ENCODE data around the gene SLC8A2. TPM values are rescaled to one million over a fixed set of nuclear protein-coding genes. Genes with fewer than 3 reads are reported as not detected.

SLC8A2 gene
- polyA plus RNA-seq, 3 donors from 2014 or later, result not detected

DNA sequence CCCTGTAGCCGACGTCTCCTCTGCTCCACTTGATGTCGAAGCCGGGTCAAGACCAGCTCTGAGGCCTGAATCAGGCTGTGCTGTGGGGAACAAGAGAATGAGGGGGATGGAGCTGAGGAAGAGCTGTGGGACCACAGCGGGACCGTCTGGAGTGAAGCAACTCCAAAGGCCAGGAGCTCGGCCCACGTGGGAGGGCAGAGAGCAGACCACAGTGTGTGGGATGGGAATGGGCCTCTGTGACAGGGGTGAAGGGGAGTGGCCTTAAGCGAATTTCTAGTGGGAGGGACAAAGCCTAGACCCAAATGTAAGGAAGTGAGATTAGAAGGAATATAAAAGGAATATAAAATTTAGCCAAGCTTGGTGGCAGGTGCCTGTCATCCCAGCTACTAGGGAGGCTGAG lies 3.8 kb upstream of the SLC8A2 start:
- H3K4me1 Mint-ChIP-seq, result peaks cover 6 to 7% of the 10 kb centered on the region in 2 donors
- H3K36me3 Mint-ChIP-seq, result peaks cover 0 to 3% (median 2%) of the 10 kb centered on the region in 3 donors
- H3K9me3 Mint-ChIP-seq, result no peaks in the 10 kb centered on the region
- no peak overlapping the region for H3K27ac Mint-ChIP-seq
- no peak for DNase-seq
- peaks cover 12 to 14% (median 13%) of the 10 kb centered on the region in 3 donors for H3K27me3 Mint-ChIP-seq (ENCODE audit: low read depth in 3 of 3)
- no peak overlapping the region for H3K4me3 Mint-ChIP-seq

GRCh38 chr19:47473336-47473735 lies 1.6 kb upstream of the SLC8A2 start:
- no peak for DNase-seq
- Mint-ChIP-seq H3K9me3 (no peaks in the 10 kb centered on the region), H3K27ac (no peak overlapping the region), H3K36me3 (peaks cover 0 to 3% (median 2%) of the 10 kb centered on the region in 3 donors), H3K4me3 (no peak overlapping the region), H3K4me1 (peaks cover 6 to 9% of the 10 kb centered on the region in 2 donors), H3K27me3 (ENCODE audit: low read depth in 3 of 3) (peaks cover 13 to 31% (median 24%) of the 10 kb centered on the region in 3 donors)

- H3K4me1 Mint-ChIP-seq, result peaks cover 6 to 9% of the 10 kb centered on the region in 2 donors
- peaks cover 0 to 3% (median 2%) of the 10 kb centered on the region in 3 donors for H3K36me3 Mint-ChIP-seq
- no peaks in the 10 kb centered on the region for H3K9me3 Mint-ChIP-seq
- peak overlapping the region in 1 of 6 donors; percentile 16 for H3K27ac Mint-ChIP-seq
- no peak for DNase-seq
- H3K27me3 Mint-ChIP-seq (ENCODE audit: low read depth in 3 of 3), result peaks cover 15 to 38% (median 31%) of the 10 kb centered on the region in 3 donors
- H3K4me3 Mint-ChIP-seq, result peak overlapping the region in 1 of 5 donors; percentile 50
Measured at GRCh38 chr19:47471381-47471732, 336 bp downstream of the SLC8A2 start.

GRCh38 chr19:47470447-47471195 lies 1.1 kb downstream of the SLC8A2 start:
- Mint-ChIP-seq H3K4me3 (peak overlapping the region in 2 of 5 donors; percentile 3 to 50), H3K27me3 (ENCODE audit: low read depth in 3 of 3) (peaks cover 15 to 38% (median 31%) of the 10 kb centered on the region in 3 donors), H3K4me1 (peaks cover 6 to 9% of the 10 kb centered on the region in 2 donors), H3K9me3 (no peaks in the 10 kb centered on the region), H3K36me3 (peaks cover 0 to 3% (median 2%) of the 10 kb centered on the region in 3 donors), H3K27ac (no peak overlapping the region)
- DNase-seq, result no peak

- no peaks in the 10 kb centered on the region for H3K9me3 Mint-ChIP-seq
- peaks cover 0 to 3% (median 0%) of the 10 kb centered on the region in 3 donors for H3K36me3 Mint-ChIP-seq
- no peak overlapping the region for H3K4me3 Mint-ChIP-seq
- DNase-seq, result no peak
- H3K27me3 Mint-ChIP-seq (ENCODE audit: low read depth in 3 of 3), result peaks cover 12 to 38% (median 31%) of the 10 kb centered on the region in 3 donors
- H3K4me1 Mint-ChIP-seq, result peaks cover 6 to 9% of the 10 kb centered on the region in 2 donors
- H3K27ac Mint-ChIP-seq, result no peak overlapping the region
Measured at GRCh38 chr19:47469719-47470118, 2.0 kb downstream of the SLC8A2 start.

GRCh38 chr19:47469363-47469700 lies 2.4 kb downstream of the SLC8A2 start:
- Mint-ChIP-seq H3K36me3 (peaks cover 0 to 3% (median 0%) of the 10 kb centered on the region in 3 donors), H3K4me3 (no peak overlapping the region), H3K27ac (no peak overlapping the region), H3K9me3 (no peaks in the 10 kb centered on the region), H3K27me3 (ENCODE audit: low read depth in 3 of 3) (peaks cover 12 to 38% (median 29%) of the 10 kb centered on the region in 3 donors), H3K4me1 (peaks cover 6 to 9% of the 10 kb centered on the region in 2 donors)
- DNase-seq, result no peak

DNA sequence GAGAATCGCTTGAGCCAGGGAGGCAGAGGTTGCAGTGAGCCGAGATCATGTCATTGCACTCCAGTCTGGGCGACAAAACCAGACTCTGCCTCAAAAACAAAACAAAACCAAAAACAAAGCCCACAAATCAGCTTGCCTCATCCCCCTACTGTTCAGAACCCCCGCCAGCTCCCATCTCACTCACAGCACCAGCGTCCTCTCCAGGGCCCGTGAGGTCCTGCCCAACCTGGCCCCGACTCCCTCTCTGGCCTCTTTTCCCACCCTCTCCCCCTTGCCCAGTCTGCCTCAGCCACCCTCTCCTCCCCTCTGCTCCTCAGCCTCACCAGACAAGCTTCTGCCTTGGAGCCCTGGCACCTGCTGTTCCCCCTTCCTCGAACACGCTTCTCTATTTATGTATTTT lies 3.8 kb downstream of the SLC8A2 start:
- no peak overlapping the region for H3K27ac Mint-ChIP-seq
- H3K9me3 Mint-ChIP-seq, result no peaks in the 10 kb centered on the region
- H3K27me3 Mint-ChIP-seq (ENCODE audit: low read depth in 3 of 3), result peaks cover 12 to 38% (median 29%) of the 10 kb centered on the region in 3 donors
- H3K4me1 Mint-ChIP-seq, result peaks cover 6 to 9% of the 10 kb centered on the region in 2 donors
- DNase-seq, result no peak
- H3K4me3 Mint-ChIP-seq, result no peak overlapping the region
- peaks cover 0 to 3% (median 0%) of the 10 kb centered on the region in 3 donors for H3K36me3 Mint-ChIP-seq

GRCh38 chr19:47465957-47466356 lies 5.7 kb downstream of the SLC8A2 start:
- H3K27me3 Mint-ChIP-seq (ENCODE audit: low read depth in 3 of 3), result peaks cover 3 to 40% (median 19%) of the 10 kb centered on the region in 3 donors
- peaks cover 0 to 3% of the 10 kb centered on the region in 2 donors for H3K4me1 Mint-ChIP-seq
- H3K4me3 Mint-ChIP-seq, result no peak overlapping the region
- no peak overlapping the region for H3K27ac Mint-ChIP-seq
- H3K9me3 Mint-ChIP-seq, result no peaks in the 10 kb centered on the region
- no peak for DNase-seq
- no peaks in the 10 kb centered on the region for H3K36me3 Mint-ChIP-seq

DNA sequence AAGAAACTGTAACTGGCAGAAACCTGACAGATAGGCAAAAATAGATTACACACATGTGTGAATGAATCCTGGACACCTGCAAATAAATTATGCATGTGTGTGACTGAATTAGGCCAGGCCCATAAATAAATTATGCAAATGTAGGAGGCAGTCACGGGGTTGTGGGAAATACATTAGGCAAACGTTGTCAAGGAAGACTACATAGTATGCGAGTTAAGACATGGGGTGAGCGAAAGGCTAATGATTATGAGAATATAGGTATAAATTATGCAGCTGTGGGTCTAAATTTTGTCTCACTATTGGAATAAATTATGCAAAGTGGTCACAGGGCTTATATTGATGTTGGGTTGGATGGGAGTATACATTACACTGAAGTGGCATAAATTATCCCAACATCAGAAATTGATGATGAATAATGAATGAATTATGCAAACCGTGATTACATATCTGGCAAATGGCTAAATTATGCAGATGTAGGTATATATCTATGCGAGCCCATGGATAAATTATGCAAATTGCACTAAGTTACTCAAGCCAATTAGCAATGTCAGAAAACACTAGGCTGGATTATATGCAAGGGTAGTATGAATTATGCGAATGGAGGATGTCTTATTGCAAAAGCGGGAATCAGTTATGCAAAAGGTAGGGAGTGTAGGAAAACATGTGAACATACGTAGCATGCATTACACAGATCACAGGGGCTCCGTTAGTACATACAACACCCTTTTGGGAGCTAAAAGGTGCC lies 6.8 kb downstream of the SLC8A2 start:
- Mint-ChIP-seq H3K27me3 (ENCODE audit: low read depth in 3 of 3) (peaks cover 3 to 33% (median 14%) of the 10 kb centered on the region in 3 donors), H3K9me3 (no peaks in the 10 kb centered on the region), H3K4me3 (no peak overlapping the region), H3K4me1 (no peaks in the 10 kb centered on the region), H3K36me3 (no peaks in the 10 kb centered on the region), H3K27ac (no peak overlapping the region)
- no peak for DNase-seq

DNA sequence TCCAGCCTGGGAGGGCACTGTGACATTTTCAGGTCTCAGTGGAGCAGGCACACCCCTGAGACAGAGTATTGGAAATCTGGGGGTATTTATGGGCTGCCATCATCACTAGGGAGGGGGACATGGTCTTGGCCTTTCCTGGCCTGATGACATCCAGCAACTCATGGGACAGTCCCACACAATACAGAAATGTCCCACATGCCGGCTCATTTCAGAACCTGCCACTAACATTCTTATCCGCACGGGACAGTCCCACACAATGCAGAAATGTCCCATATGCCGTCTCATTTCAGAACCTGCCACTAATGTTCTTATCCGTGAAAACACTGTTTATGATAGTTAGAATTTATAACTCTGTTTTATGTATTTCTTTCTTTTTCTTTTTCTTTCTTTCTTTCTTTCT lies 9.8 kb downstream of the SLC8A2 start:
- Mint-ChIP-seq H3K27ac (no peak overlapping the region), H3K27me3 (ENCODE audit: low read depth in 3 of 3) (peaks cover 0 to 13% (median 0%) of the 10 kb centered on the region in 3 donors), H3K4me1 (no peaks in the 10 kb centered on the region), H3K4me3 (no peak overlapping the region), H3K9me3 (peaks cover 0 to 2% (median 0%) of the 10 kb centered on the region in 6 donors), H3K36me3 (no peaks in the 10 kb centered on the region)
- no peak for DNase-seq

DNA sequence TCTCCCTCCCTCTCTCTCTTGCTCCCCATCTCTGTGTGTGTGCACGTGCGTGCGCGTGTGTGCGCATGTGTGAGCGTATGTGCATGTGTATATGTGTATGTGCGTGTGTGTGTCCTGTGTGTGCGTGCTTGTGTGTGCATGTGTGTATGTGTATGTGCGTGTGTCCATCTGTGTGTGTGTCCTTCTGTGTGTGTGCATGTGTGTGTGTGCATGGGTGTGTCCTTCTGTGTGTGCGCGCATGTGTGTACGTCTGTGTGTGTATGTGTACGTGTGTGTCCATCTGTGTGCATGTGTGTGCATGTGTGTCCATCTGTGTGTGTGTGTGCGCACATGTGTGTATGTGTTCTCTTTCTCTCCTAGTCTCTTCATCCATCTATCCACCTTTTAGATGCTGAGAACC lies 12.2 kb downstream of the SLC8A2 start:
- H3K27ac Mint-ChIP-seq, result no peak overlapping the region
- H3K4me1 Mint-ChIP-seq, result no peaks in the 10 kb centered on the region
- H3K9me3 Mint-ChIP-seq, result peaks cover 0 to 10% (median under 1%) of the 10 kb centered on the region in 6 donors
- no peak overlapping the region for H3K4me3 Mint-ChIP-seq
- H3K36me3 Mint-ChIP-seq, result no peaks in the 10 kb centered on the region
- peaks cover 0 to 24% (median 6%) of the 10 kb centered on the region in 3 donors for H3K27me3 Mint-ChIP-seq (ENCODE audit: low read depth in 3 of 3)
- no peak for DNase-seq

DNA sequence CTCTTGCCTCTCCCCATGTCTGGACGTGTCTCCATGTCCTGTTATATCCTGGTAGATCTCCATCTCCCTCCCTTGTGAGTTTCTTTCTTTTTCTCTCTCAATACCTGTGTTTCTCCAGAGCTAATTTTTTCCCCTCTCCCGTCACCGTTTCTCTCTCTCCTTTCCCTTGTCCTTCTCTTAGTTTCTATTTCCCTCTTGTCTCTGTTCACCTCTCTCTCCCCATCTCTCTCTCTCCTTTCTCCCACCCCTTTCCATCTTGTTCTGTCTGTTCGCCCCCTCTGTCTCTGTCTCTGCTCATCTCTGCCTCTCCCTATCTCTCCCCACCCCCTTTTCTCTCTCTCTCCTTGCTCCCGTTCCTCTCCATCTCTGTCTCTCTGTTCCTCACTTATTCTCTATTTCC lies 13.0 kb downstream of the SLC8A2 start:
- Mint-ChIP-seq H3K4me1 (no peaks in the 10 kb centered on the region), H3K36me3 (no peaks in the 10 kb centered on the region), H3K27me3 (ENCODE audit: low read depth in 3 of 3) (peaks cover 0 to 25% (median 7%) of the 10 kb centered on the region in 3 donors), H3K9me3 (peaks cover 0 to 10% (median under 1%) of the 10 kb centered on the region in 6 donors), H3K27ac (no peak overlapping the region), H3K4me3 (no peak overlapping the region)
- DNase-seq, result no peak

DNA sequence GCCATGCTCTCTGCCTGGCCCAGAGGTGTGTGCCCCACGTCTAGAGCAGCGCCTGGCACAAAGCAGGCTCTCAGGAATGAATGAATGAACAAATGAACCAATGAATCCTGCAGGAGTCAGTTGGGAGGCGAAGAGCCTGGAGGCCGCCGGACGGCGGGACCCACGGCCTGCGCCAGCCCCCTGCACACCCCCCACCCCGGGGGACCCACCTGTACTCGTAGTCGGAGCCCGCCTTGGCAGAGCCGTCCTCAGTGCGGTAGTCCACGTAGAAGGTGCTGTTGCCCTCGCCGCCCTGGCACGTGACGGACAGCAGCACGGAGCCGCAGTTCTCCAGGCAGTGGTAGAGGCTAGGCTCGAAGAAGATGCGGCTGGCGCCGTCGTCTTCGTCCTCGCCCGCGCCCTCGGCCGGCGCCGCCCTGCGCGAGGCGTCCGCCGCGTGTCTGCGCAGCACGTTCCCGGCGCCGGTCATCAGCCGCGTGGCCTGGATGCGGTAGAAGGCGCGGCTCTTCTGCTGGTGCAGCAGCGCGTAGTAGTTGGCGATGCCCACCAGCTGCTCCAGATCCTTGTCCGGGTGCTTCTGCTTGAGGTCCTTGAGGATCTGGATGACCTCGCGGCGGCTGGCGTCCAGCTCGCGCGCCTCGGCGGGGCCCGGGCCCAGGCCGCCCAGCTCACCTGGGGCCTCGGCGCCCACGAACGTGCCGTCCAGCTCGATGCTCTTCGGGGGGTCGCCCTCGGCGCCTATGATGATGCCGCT lies 14.8 kb downstream of the SLC8A2 start:
- Mint-ChIP-seq H3K9me3 (peaks cover 0 to 10% (median under 1%) of the 10 kb centered on the region in 6 donors), H3K4me1 (no peaks in the 10 kb centered on the region), H3K27me3 (ENCODE audit: low read depth in 3 of 3) (peaks cover 0 to 23% (median 7%) of the 10 kb centered on the region in 3 donors), H3K36me3 (no peaks in the 10 kb centered on the region), H3K4me3 (no peak overlapping the region), H3K27ac (no peak overlapping the region)
- DNase-seq, result no peak
